ENCODE results near the gene PDGFD. TPM values are rescaled to one million over a fixed set of nuclear protein-coding genes. Genes with fewer than 3 reads are reported as not detected.
A peak's percentile ranks its signal among the peaks of the same experiment; 100 is the strongest.

PDGFD gene
- polyA plus RNA-seq, 1 of the 3 experiments (the other 2 are of a cell fraction) = 4.8 TPM

DNA sequence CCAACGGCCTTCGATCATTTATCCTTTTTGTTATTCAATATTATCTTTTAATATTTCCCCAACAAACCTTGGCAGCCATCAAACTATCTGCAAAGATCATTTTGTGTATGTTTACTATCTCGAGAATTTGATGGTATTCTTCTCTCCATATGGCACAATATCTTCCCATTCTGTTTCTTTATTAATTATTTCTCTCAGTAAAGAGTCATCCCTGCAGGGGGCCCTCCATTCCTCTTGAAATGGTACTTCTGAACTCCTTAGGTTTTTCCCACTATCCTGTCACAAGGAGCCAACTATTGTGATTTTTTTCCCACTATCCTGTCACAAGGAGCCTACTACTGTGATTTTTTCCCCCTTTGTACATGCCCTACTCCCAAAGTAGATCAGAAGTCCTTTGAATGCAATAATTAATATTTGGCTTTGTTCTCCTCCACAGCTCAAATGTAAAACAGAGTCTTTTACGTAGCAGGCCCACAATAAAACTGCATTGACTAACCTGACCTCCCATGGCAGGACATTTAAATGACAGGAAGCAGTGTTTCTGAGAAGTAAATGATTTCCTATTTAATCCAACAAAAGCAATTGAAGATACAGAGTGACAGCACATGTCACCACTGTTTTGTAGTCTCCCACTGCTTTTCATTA, 43.3 kb downstream of the PDGFD start:
- no peaks in the 10 kb centered on the region for H3K79me2 ChIP-seq (ENCODE audit: insufficient read depth)
- ChIA-PET CTCF (no interaction called here), POLR2A (no interaction called here)
- no peak overlapping the region for H3K9ac ChIP-seq
- 71% methylated on average over 4 of the region's 4 CpGs for WGBS (ENCODE audit: low lambda C conversion rate)
- H3K36me3 ChIP-seq (replicated peaks in 1 of 2; ENCODE audit: control insufficient read depth in 1 of 2, insufficient read depth in 2 of 2, low read length in 1 of 2) = no peaks in the 10 kb centered on the region
- no peak overlapping the region for H2AFZ ChIP-seq (ENCODE audit: low read depth)
- no peaks in the 10 kb centered on the region for H3K9me3 ChIP-seq
- no peaks in the 10 kb centered on the region for H3F3A ChIP-seq (replicated peaks; ENCODE audit: insufficient read depth)
- H3K4me3 ChIP-seq (ENCODE audit: low read depth in 2 of 2, low read length in 1 of 2) = no peak overlapping the region
- peak overlapping the region in 1 of 2 experiments; percentile 53; a peak in 1 of 4 replicates for H3K27ac ChIP-seq (ENCODE audit: low read depth in 2 of 2, low read length in 1 of 2)
- no peak overlapping the region for H3K4me2 ChIP-seq
- DNase-seq = no peak
- no peaks in the 10 kb centered on the region for H4K20me1 ChIP-seq (ENCODE audit: insufficient read depth)
- H3K4me1 ChIP-seq (ENCODE audit: control insufficient read depth in 1 of 2, insufficient read depth in 2 of 2, low read depth in 1 of 2, low read length in 1 of 2) = no peaks in the 10 kb centered on the region; a peak in 1 of 4 replicates
- H3K9me2 ChIP-seq = no peaks in the 10 kb centered on the region
- no peaks in the 10 kb centered on the region for H3K27me3 ChIP-seq (ENCODE audit: insufficient read depth)
- TF ChIP-seq SMC3 (IDR thresholded peaks at IDR 0.05; ENCODE audit: low read depth, low read length) (no peak), RAD21 (IDR thresholded peaks at IDR 0.05; ENCODE audit: low read length) (0 out of 2 replicates have a peak, but pooled peaks have one; percentile 20)

DNA sequence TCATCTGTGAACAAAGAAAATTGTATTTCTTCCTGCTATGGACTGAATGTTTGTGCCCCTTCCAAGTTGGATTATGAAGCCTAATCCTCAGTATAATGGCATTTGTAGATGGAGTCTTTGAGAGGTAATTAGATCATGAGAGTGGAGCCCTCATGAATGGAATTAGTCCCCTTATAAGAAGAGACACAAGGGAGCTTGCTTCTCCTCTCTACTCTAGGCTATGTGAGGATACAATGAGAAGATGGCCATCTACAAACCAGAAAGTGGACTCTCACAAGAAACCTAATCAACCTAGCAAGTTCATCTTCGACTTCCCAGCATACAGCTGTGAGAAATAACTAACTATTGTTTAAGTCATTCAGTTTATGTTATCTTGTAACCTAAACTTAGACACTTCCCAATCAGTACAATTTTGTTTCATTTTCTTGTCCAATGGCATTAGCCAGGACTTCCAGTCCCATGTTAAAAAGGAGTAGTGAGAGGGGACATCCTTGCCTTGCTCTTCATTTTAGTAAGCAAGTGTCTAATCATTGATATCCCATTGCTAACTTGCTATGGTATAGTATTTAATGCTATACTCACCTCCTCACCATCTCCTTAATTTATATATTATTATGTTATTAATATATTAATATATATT, 45.7 kb downstream of the PDGFD start:
- H4K20me1 ChIP-seq (ENCODE audit: insufficient read depth) = no peaks in the 10 kb centered on the region
- H2AFZ ChIP-seq (ENCODE audit: low read depth) = no peak overlapping the region
- TF ChIP-seq, protein P1, sequence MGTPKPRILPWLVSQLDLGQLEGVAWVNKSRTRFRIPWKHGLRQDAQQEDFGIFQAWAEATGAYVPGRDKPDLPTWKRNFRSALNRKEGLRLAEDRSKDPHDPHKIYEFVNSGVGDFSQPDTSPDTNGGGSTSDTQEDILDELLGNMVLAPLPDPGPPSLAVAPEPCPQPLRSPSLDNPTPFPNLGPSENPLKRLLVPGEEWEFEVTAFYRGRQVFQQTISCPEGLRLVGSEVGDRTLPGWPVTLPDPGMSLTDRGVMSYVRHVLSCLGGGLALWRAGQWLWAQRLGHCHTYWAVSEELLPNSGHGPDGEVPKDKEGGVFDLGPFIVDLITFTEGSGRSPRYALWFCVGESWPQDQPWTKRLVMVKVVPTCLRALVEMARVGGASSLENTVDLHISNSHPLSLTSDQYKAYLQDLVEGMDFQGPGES (IDR thresholded peaks at IDR 0.05; ENCODE audit: low read depth, low read length) = no peak
- no peak for TF ChIP-seq RXRA (IDR thresholded peaks at IDR 0.05; ENCODE audit: borderline replicate concordance, low read depth)
- TF ChIP-seq TEAD4 (IDR thresholded peaks at IDR 0.05; ENCODE audit: borderline replicate concordance, insufficient read depth) = no peak
- no peak for TF ChIP-seq NFIC (IDR thresholded peaks at IDR 0.05; ENCODE audit: borderline replicate concordance)
- TF ChIP-seq FOXJ3 (CRISPR knock-in tag; IDR thresholded peaks at IDR 0.05) = no peak
- no peak for TF ChIP-seq NRF1 (IDR thresholded peaks at IDR 0.05; ENCODE audit: low read depth, low read length)
- no peak for TF ChIP-seq TCF12 (IDR thresholded peaks at IDR 0.05)
- no peak for TF ChIP-seq CHD2 (IDR thresholded peaks at IDR 0.05; ENCODE audit: low read length, partially characterized antibody)
- no peak for TF ChIP-seq MXI1 (IDR thresholded peaks at IDR 0.05; ENCODE audit: low read depth, low read length)
- TF ChIP-seq, protein P2, sequence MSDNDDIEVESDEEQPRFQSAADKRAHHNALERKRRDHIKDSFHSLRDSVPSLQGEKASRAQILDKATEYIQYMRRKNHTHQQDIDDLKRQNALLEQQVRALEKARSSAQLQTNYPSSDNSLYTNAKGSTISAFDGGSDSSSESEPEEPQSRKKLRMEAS (IDR thresholded peaks at IDR 0.05; ENCODE audit: low read depth) = no peak
- TF ChIP-seq, protein P3, sequence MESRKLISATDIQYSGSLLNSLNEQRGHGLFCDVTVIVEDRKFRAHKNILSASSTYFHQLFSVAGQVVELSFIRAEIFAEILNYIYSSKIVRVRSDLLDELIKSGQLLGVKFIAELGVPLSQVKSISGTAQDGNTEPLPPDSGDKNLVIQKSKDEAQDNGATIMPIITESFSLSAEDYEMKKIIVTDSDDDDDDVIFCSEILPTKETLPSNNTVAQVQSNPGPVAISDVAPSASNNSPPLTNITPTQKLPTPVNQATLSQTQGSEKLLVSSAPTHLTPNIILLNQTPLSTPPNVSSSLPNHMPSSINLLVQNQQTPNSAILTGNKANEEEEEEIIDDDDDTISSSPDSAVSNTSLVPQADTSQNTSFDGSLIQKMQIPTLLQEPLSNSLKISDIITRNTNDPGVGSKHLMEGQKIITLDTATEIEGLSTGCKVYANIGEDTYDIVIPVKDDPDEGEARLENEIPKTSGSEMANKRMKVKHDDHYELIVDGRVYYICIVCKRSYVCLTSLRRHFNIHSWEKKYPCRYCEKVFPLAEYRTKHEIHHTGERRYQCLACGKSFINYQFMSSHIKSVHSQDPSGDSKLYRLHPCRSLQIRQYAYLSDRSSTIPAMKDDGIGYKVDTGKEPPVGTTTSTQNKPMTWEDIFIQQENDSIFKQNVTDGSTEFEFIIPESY (IDR thresholded peaks at IDR 0.05; ENCODE audit: borderline replicate concordance, low read depth) = no peak
- TF ChIP-seq JUND (IDR thresholded peaks at IDR 0.05) = no peak
- no peak for TF ChIP-seq RFX5 (IDR thresholded peaks at IDR 0.05; ENCODE audit: low read length)
- no peak for TF ChIP-seq SMC3 (IDR thresholded peaks at IDR 0.05; ENCODE audit: low read depth, low read length)
- TF ChIP-seq ELF1 (IDR thresholded peaks at IDR 0.05) = no peak
- TF ChIP-seq TAF1 (IDR thresholded peaks at IDR 0.05; ENCODE audit: borderline replicate concordance, low read depth, low read length) = no peak
- no peak for TF ChIP-seq GABPA (IDR thresholded peaks at IDR 0.05; ENCODE audit: low read depth)
- TF ChIP-seq RAD21 (IDR thresholded peaks at IDR 0.05; ENCODE audit: low read length) = no peak
- H3K4me2 ChIP-seq = no peak overlapping the region
- no peak overlapping the region for H3K27ac ChIP-seq (ENCODE audit: low read depth in 2 of 2, low read length in 1 of 2)
- WGBS (ENCODE audit: low lambda C conversion rate) = 57% methylated on average over 1 of the region's 1 CpG
- no peaks in the 10 kb centered on the region for H3F3A ChIP-seq (replicated peaks; ENCODE audit: insufficient read depth)
- no peak for DNase-seq
- no peak overlapping the region for H3K4me3 ChIP-seq (ENCODE audit: low read depth in 2 of 2, low read length in 1 of 2)
- no peak overlapping the region for H3K9ac ChIP-seq
- no peaks in the 10 kb centered on the region; a peak in 1 of 4 replicates for H3K4me1 ChIP-seq (ENCODE audit: control insufficient read depth in 1 of 2, insufficient read depth in 2 of 2, low read depth in 1 of 2, low read length in 1 of 2)
- no peaks in the 10 kb centered on the region for H3K27me3 ChIP-seq (ENCODE audit: insufficient read depth)
- no peaks in the 10 kb centered on the region for H3K9me2 ChIP-seq
- no peaks in the 10 kb centered on the region for H3K79me2 ChIP-seq (ENCODE audit: insufficient read depth)
- no peaks in the 10 kb centered on the region for H3K36me3 ChIP-seq (replicated peaks in 1 of 2; ENCODE audit: control insufficient read depth in 1 of 2, insufficient read depth in 2 of 2, low read length in 1 of 2)
- ChIA-PET CTCF (no interaction called here), POLR2A (no interaction called here)
- H3K9me3 ChIP-seq = no peaks in the 10 kb centered on the region
